WTC11 (cell line): ENCODE measurements around the gene GJD2. TPM values are rescaled to one million over a fixed set of nuclear protein-coding genes. Genes with fewer than 3 reads are reported as not detected.

Source experiments
- ATAC-seq: fragments of 200-7000 bp; cut with Tn5 transposase; 2 replicates; pipeline ENCODE4 v1.10.0; 2021; ENCODE audit warnings: mild to moderate bottlenecking, moderate library complexity
- CTCF ChIA-PET: fragments of 300-600 bp; sonication (Branson Sonifier 250); formaldehyde crosslinking; loops from one replicate; lab custom pipeline; 2021; ENCODE audit warnings: antibody characterized with exemption; lab: Charles Lee
- POLR2A ChIA-PET: fragments of 350-600 bp; sonication (Branson Sonifier 250); formaldehyde crosslinking; loops from one replicate; lab custom pipeline; 2021; ENCODE audit warnings: antibody characterized with exemption; lab: Charles Lee
- DNase-seq: peaks from one replicate; pipeline ENCODE4 v3.0.0; 2021; ENCODE audit warnings: low spot score
- H3K27ac Mint-ChIP-seq: 2 replicates; pipeline ENCODE4 v1.8.0; 2021; ENCODE audit warnings: mixed read lengths
- H3K27me3 Mint-ChIP-seq: 2 replicates; pipeline ENCODE4 v1.8.0; 2021; ENCODE audit warnings: low read depth, mild to moderate bottlenecking, moderate library complexity, mixed read lengths
- H3K36me3 Mint-ChIP-seq: 2 replicates; pipeline ENCODE4 v1.8.0; 2021; ENCODE audit warnings: mixed read lengths
- H3K4me1 Mint-ChIP-seq: 2 replicates; pipeline ENCODE4 v1.8.0; 2022; ENCODE audit warnings: mixed read lengths
- H3K4me3 Mint-ChIP-seq: 2 replicates; pipeline ENCODE4 v1.8.0; 2021; ENCODE audit warnings: mild to moderate bottlenecking, moderate library complexity, mixed read lengths
- H3K9me3 Mint-ChIP-seq: 2 replicates; pipeline ENCODE4 v1.8.0; 2021; ENCODE audit warnings: mixed read lengths
- ESRRA ChIP-seq: sonication (generic); formaldehyde crosslinking; IDR thresholded peaks from 2 replicates; pipeline ENCODE4 v1.8.1; 2022; ENCODE audit warnings: mild to moderate bottlenecking, missing genetic modification reagents, borderline replicate concordance
- GTF2I ChIP-seq: fragments of 250-450 bp; sonication (Bioruptor Pico); conservative IDR thresholded peaks from 2 replicates; pipeline ENCODE4 v1.4.0; 2021; ENCODE audit warnings: mild to moderate bottlenecking
- IRF2 ChIP-seq: sonication (generic); formaldehyde crosslinking; IDR thresholded peaks from 2 replicates; pipeline ENCODE4 v1.8.0; 2022; ENCODE audit warnings: low read depth, missing genetic modification reagents, borderline replicate concordance
- NR3C1 ChIP-seq: sonication (generic); formaldehyde crosslinking; conservative IDR thresholded peaks from 2 replicates; pipeline ENCODE4 v1.8.1; 2023; ENCODE audit warnings: low read depth, mild to moderate bottlenecking, missing genetic modification reagents
- PRRX2 ChIP-seq: fragments of 250-450 bp; sonication (Bioruptor Pico); IDR thresholded peaks from 2 replicates; pipeline ENCODE4 v1.8.0; 2021; ENCODE audit warnings: mild to moderate bottlenecking
- RELA ChIP-seq: sonication (generic); formaldehyde crosslinking; IDR thresholded peaks from 2 replicates; pipeline ENCODE4 v1.8.1; 2022; ENCODE audit warnings: missing genetic modification reagents, mild to moderate bottlenecking, borderline replicate concordance
- SP1 ChIP-seq: sonication (generic); formaldehyde crosslinking; conservative IDR thresholded peaks from 2 replicates; pipeline ENCODE4 v1.8.1; 2022; ENCODE audit warnings: missing genetic modification reagents
- TEAD1 ChIP-seq: sonication (generic); formaldehyde crosslinking; IDR thresholded peaks from 2 replicates; pipeline ENCODE4 v1.8.0; 2022; ENCODE audit warnings: mild to moderate bottlenecking, missing genetic modification reagents
- ZNF263 ChIP-seq: sonication (generic); formaldehyde crosslinking; IDR thresholded peaks from 2 replicates; pipeline ENCODE4 v1.8.1; 2022; ENCODE audit warnings: low read depth, mild to moderate bottlenecking, moderate library complexity, missing genetic modification reagents
- ZNF671 ChIP-seq: fragments of 250-450 bp; sonication (Bioruptor Pico); IDR thresholded peaks from 2 replicates; pipeline ENCODE4 v1.8.0; 2021; ENCODE audit warnings: mild to moderate bottlenecking
- total RNA-seq: library from RNA; stranded (reverse); gene quantifications from 3 replicates; pipeline ENCODE4 v1.2.3, GENCODE V29; 2021
- TF ChIP-seq, protein P1 (sequence below): sonication (generic); formaldehyde crosslinking; IDR thresholded peaks from 2 replicates; pipeline ENCODE4 v1.8.0; 2022; ENCODE audit warnings: mild to moderate bottlenecking, missing genetic modification reagents
- TF ChIP-seq, protein P2 (sequence below): sonication (generic); formaldehyde crosslinking; IDR thresholded peaks from 2 replicates; pipeline ENCODE4 v1.8.0; 2023; ENCODE audit warnings: mild to moderate bottlenecking, missing genetic modification reagents
- TF ChIP-seq, protein P3 (sequence below): sonication (generic); formaldehyde crosslinking; IDR thresholded peaks from 2 replicates; pipeline ENCODE4 v1.8.0; 2022; ENCODE audit warnings: mild to moderate bottlenecking, missing genetic modification reagents

GJD2 gene
- total RNA-seq, 1 experiment from 2014 or later, result 0.22 TPM

DNA sequence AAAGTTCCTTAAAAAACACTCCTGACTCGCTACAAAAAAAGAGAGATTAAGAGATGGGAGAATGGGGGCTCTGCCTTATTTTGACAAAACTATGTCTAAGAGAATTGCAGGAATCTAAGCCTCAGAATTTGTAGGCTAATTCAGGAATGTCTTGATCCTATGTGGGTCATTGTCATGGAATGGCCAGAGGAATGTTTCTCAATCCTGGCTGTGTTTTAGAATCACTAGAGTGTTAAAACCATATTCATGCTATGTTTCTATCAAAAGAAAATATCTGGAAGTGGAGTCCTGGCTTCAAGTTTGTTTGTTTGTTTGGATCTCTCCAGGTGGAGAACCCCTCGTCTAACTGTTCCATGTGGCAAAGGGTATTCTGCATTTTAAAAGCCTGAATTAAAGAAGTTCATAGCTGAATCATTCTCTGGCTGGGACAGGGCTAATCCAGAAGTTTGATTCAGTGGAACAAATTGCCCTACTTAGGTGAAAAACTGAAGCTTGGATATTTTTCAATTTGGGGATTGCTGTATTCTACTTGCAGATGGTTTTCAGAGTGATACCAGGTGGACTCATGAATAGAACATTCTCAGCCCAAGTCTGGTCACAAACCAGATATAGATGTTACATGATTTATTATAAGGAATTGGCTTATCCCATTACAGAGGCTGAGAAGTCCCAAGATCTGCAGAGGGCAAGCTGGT is 28.2 kb downstream of the GJD2 start:
- no peaks in the 10 kb centered on the region; the same call in none of the 2 replicates for H3K27me3 Mint-ChIP-seq
- TF ChIP-seq, protein P1, sequence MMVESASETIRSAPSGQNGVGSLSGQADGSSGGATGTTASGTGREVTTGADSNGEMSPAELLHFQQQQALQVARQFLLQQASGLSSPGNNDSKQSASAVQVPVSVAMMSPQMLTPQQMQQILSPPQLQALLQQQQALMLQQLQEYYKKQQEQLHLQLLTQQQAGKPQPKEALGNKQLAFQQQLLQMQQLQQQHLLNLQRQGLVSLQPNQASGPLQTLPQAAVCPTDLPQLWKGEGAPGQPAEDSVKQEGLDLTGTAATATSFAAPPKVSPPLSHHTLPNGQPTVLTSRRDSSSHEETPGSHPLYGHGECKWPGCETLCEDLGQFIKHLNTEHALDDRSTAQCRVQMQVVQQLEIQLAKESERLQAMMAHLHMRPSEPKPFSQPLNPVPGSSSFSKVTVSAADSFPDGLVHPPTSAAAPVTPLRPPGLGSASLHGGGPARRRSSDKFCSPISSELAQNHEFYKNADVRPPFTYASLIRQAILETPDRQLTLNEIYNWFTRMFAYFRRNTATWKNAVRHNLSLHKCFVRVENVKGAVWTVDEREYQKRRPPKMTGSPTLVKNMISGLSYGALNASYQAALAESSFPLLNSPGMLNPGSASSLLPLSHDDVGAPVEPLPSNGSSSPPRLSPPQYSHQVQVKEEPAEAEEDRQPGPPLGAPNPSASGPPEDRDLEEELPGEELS (CRISPR knock-in tag), result no peak
- TF ChIP-seq ESRRA, result no peak
- TF ChIP-seq ZNF671 (CRISPR knock-in tag), result no peak
- no peak for TF ChIP-seq IRF2
- TF ChIP-seq, protein P2, sequence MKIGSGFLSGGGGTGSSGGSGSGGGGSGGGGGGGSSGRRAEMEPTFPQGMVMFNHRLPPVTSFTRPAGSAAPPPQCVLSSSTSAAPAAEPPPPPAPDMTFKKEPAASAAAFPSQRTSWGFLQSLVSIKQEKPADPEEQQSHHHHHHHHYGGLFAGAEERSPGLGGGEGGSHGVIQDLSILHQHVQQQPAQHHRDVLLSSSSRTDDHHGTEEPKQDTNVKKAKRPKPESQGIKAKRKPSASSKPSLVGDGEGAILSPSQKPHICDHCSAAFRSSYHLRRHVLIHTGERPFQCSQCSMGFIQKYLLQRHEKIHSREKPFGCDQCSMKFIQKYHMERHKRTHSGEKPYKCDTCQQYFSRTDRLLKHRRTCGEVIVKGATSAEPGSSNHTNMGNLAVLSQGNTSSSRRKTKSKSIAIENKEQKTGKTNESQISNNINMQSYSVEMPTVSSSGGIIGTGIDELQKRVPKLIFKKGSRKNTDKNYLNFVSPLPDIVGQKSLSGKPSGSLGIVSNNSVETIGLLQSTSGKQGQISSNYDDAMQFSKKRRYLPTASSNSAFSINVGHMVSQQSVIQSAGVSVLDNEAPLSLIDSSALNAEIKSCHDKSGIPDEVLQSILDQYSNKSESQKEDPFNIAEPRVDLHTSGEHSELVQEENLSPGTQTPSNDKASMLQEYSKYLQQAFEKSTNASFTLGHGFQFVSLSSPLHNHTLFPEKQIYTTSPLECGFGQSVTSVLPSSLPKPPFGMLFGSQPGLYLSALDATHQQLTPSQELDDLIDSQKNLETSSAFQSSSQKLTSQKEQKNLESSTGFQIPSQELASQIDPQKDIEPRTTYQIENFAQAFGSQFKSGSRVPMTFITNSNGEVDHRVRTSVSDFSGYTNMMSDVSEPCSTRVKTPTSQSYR (CRISPR knock-in tag), result no peak
- TF ChIP-seq TEAD1 (CRISPR knock-in tag), result no peak
- TF ChIP-seq, all 79 proteins: peak for 0
- ChIA-PET CTCF (interaction anchor here (1.4 kb wide), 1 partner anchor 18 kb away, joined by 3 read pairs; no protein-coding TSS in a partner anchor), POLR2A (interaction anchor here (0.6 kb wide), 1 partner anchor 154 kb away, joined by 3 read pairs; no protein-coding TSS in a partner anchor)
- H3K27ac Mint-ChIP-seq, result peak overlapping the region; percentile 80
- H3K9me3 Mint-ChIP-seq, result peaks cover 15% of the 10 kb centered on the region
- H3K4me3 Mint-ChIP-seq, result 0 out of 2 replicates have a peak overlapping the region, but pooled peaks have one; percentile 4
- H3K36me3 Mint-ChIP-seq, result peaks cover 6% of the 10 kb centered on the region
- DNase-seq (no peak), ATAC-seq (peak; percentile 38)
- peaks cover 43% of the 10 kb centered on the region for H3K4me1 Mint-ChIP-seq

DNA sequence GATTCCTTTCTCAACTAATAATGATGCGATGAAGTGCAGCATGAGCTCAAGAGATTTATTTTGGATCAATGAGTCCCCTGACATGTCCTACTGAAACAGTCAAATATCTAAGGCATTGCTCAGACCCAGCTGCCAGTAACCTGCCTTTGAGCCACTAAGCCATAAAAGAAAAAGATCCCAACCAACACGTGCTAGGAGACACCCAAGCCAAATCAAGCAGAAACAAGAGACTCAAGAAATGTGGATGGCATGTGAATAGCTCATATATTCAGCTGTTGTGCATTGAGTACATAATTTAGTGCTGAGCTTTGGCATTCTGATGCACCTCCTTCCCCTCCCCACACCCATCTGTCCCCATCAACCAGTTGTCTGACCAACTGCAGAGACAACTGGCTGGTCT is 29.2 kb downstream of the GJD2 start:
- Mint-ChIP-seq H3K27ac (no peak overlapping the region), H3K4me1 (peaks cover 47% of the 10 kb centered on the region), H3K9me3 (peaks cover 15% of the 10 kb centered on the region), H3K27me3 (no peaks in the 10 kb centered on the region; the same call in none of the 2 replicates), H3K4me3 (no peak overlapping the region), H3K36me3 (peaks cover 6% of the 10 kb centered on the region)
- TF ChIP-seq, protein P1 (CRISPR knock-in tag), result no peak
- TF ChIP-seq ZNF263 (CRISPR knock-in tag), result no peak
- TF ChIP-seq SP1 (CRISPR knock-in tag), result no peak
- no peak for TF ChIP-seq RELA (CRISPR knock-in tag)
- TF ChIP-seq, protein P2 (CRISPR knock-in tag), result no peak
- TF ChIP-seq, protein P3, sequence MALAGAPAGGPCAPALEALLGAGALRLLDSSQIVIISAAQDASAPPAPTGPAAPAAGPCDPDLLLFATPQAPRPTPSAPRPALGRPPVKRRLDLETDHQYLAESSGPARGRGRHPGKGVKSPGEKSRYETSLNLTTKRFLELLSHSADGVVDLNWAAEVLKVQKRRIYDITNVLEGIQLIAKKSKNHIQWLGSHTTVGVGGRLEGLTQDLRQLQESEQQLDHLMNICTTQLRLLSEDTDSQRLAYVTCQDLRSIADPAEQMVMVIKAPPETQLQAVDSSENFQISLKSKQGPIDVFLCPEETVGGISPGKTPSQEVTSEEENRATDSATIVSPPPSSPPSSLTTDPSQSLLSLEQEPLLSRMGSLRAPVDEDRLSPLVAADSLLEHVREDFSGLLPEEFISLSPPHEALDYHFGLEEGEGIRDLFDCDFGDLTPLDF (CRISPR knock-in tag), result no peak
- no peak for TF ChIP-seq PRRX2 (CRISPR knock-in tag)
- TF ChIP-seq ESRRA, result no peak
- no peak for TF ChIP-seq GTF2I (CRISPR knock-in tag)
- TF ChIP-seq NR3C1 (CRISPR knock-in tag), result no peak
- POLR2A ChIA-PET, result no interaction called here
- DNase-seq, result no peak
- CTCF ChIA-PET, result no interaction called here
- no peak for ATAC-seq
